Heart left ventricle (tissue), 16 donors: Measurements from ENCODE around the gene RPL11. TPM values are rescaled to one million over a fixed set of nuclear protein-coding genes. Genes with fewer than 3 reads are reported as not detected.

Source experiments
- ATAC-seq, 4 donors: fragments of 200-7000 bp; cut with Tn5 transposase; one replicate each; pipeline ENCODE4 v1.9.1; 2020 to 2022; ENCODE audit warnings: moderate library complexity in 4 of 4, mild to moderate bottlenecking in 3 of 4, moderate number of reproducible peaks in 1 of 4
- DNase-seq, 5 donors: peaks; one replicate each; pipeline ENCODE4 v3.0.0-alpha.2; 2020
- H3K27ac ChIP-seq, 12 donors: fragments of 200-600 bp; sonication (generic) in 4 of 12; one replicate each; pipeline versions ENCODE4 v1.5.0 to v1.8.0; 2016 to 2022; ENCODE audit warnings: mild to moderate bottlenecking in 2 of 12
- H3K27me3 ChIP-seq, 9 donors: fragments of 200-600 bp; sonication (generic) in 2 of 9; one replicate each; pipeline versions ENCODE4 v1.5.1 to v1.8.0; 2016 to 2022; ENCODE audit warnings: mild to moderate bottlenecking in 3 of 9
- H3K36me3 ChIP-seq, 9 donors: fragments of 200-600 bp; sonication (generic) in 2 of 9; one replicate each; pipeline versions ENCODE4 v1.5.0 to v1.8.0; 2018 to 2022; ENCODE audit warnings: mild to moderate bottlenecking in 2 of 9
- H3K4me1 ChIP-seq, 12 donors: fragments of 200-600 bp; sonication (generic) in 4 of 12; one replicate each; pipeline versions ENCODE4 v1.5.0 to v1.8.0; 2016 to 2022; ENCODE audit warnings: mild to moderate bottlenecking in 3 of 12
- H3K4me3 ChIP-seq, 12 donors: fragments of 200-600 bp; sonication (generic) in 4 of 12; one replicate each; pipeline versions ENCODE4 v1.5.0 to v1.8.0; 2017 to 2022; ENCODE audit warnings: mild to moderate bottlenecking in 9 of 12, moderate library complexity in 4 of 12
- H3K9me3 ChIP-seq, 12 donors: fragments of 200-600 bp; sonication (generic) in 4 of 12; one replicate each; pipeline versions ENCODE4 v1.5.0 to v1.8.0; 2016 to 2022; ENCODE audit warnings: mild to moderate bottlenecking in 1 of 12
- POLR2A ChIP-seq, 2 donors: fragments of 450-650 bp; IDR thresholded peaks; one replicate each; pipeline ENCODE4 v1.6.1; 2017; ENCODE audit warnings: antibody characterized with exemption in 2 of 2, mild to moderate bottlenecking in 2 of 2, moderate library complexity in 2 of 2
- WGBS, 4 donors: extraction: QIAGEN DNeasy Blood & Tissue Kit in 2 of 4; methylation state at CpG; one replicate each; pipeline versions ENCODE4 v1.1.5 to v1.1.7; 2013 to 2018; 5-methylcytosine and 5-hydroxymethylcytosine counted together
- intact Hi-C, 10 donors: fragments of 100-400 bp; cut with DNase I; formaldehyde crosslinking; loops; one replicate each; pipeline versions ENCODE4 v1.11.1 to v1.14.2; 2022
- polyA plus RNA-seq, 2 donors: library from polyadenylated mRNA; stranded (reverse); fragments of 200-250 nt; gene quantifications; one replicate each; pipeline ENCODE4 v1.2.3, GENCODE V29; 2013
- total RNA-seq, 9 donors: library from RNA; depleted of rRNA in 2 of 9; stranded (reverse); fragments of >200 nt in 2 of 9; fragmentation: NEBNext Ultra II Directional in 3 of 9; extraction: Animal tissue kit (Norgen Biotek cat#: 25700) in 3 of 9; gene quantifications; one replicate each; pipeline versions ENCODE4 v1.1.0 to v1.2.4, GENCODE V29; 2016 to 2023
- TF ChIP-seq, protein P1 (sequence below), 12 donors: fragments of 200-600 bp; sonication (generic) in 4 of 12; IDR thresholded peaks; one replicate each; pipeline versions ENCODE4 v1.5.0 to v1.8.0; 2018 to 2022; ENCODE audit warnings: antibody characterized with exemption in 12 of 12, mild to moderate bottlenecking in 5 of 12
- donor health status: ischemic (EF 13 %, LVEDD 7.1; RV severe dilation, severe dysfunction).
- donor health status: healthy with polysubstance abuse.
- donor health status: DM: no; HTN: yes; CAD: no.
- donor health status: DM: no; HTN: no; CAD: no.
- donor health status: ischemic (EF 25% LVEDD 6.9; RV normal size, moderate dysfunction).
- donor health status: ischemic (EF 25% LVEDD 5.7; RV mildly dilated, moderate dysfunction).
- donor health status: healthy.
- donor health status: DM: yes; HTN: yes; CAD: no.
- donor health status: ischemic (EF 35%, LVEDD 5.7; RV mildly dilated, moderate dysfunction).
- donor health status: nonischemic (EF 11% LVEDD 7.7; RV severe dilation, severe dysfunction).
- donor health status: DM: yes; HTN: yes; CAD: no.
- donor health status: PGD.
- donor health status: ischemic (EF 29% LVEDD 5.4; RV normal size, mild dysfunction).
- donor health status: nonischemic (EF 23%, LVEDD 6.1; RV moderate dilation, normal function).

Gene RPL11
- total and polyA plus RNA-seq, 11 donors: 341 to 2,009 (median 695) TPM

DNA sequence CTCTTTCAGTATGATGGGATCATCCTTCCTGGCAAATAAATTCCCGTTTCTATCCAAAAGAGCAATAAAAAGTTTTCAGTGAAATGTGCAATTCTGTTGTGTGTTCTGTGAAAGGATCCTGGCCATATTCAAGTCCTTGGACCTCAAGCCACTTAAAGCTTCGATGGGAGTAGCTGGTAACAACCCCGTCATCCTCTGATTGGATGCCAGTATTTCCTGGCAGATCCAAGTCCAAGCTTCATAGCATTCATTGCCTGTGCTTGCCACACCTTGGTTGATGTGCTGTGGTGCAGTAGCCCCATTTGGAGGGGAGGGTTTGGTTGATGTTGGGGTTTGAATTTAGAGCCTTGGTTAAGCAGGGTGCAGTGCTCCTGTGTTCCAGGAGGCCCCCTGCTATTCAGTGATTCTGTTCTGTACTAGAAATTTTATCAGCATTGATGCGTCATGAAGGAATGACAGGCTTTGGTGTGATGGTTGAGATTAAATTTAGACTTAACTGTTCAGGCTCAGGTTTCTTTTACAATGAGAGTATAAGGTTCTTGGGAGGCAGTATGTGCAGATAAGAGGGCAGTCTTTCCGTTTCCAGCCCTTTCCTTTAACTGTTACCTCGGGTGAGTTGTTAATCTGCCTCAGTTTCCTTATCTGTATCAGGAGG, 4.9 kb downstream of the RPL11 start:
- whole genome bisulfite sequencing, 4 donors: 37 to 38% (median 37%) methylated on average over 6 of the region's 6 CpGs
- DNase-seq: no peak
- Histone ChIP-seq H3K36me3 (peaks cover 0 to 91% (median 86%) of the 10 kb centered on the region in 9 donors), H3K4me1 (peaks cover 7 to 71% (median 47%) of the 10 kb centered on the region in 12 donors), H3K27ac (peak overlapping the region in 1 of 12 donors; percentile 14), H3K4me3 (no peak overlapping the region), H3K27me3 (no peaks in the 10 kb centered on the region), H3K9me3 (no peaks in the 10 kb centered on the region)
- TF ChIP-seq POLR2A (IDR thresholded peaks at IDR 0.05): no peak
- TF ChIP-seq, protein P1, sequence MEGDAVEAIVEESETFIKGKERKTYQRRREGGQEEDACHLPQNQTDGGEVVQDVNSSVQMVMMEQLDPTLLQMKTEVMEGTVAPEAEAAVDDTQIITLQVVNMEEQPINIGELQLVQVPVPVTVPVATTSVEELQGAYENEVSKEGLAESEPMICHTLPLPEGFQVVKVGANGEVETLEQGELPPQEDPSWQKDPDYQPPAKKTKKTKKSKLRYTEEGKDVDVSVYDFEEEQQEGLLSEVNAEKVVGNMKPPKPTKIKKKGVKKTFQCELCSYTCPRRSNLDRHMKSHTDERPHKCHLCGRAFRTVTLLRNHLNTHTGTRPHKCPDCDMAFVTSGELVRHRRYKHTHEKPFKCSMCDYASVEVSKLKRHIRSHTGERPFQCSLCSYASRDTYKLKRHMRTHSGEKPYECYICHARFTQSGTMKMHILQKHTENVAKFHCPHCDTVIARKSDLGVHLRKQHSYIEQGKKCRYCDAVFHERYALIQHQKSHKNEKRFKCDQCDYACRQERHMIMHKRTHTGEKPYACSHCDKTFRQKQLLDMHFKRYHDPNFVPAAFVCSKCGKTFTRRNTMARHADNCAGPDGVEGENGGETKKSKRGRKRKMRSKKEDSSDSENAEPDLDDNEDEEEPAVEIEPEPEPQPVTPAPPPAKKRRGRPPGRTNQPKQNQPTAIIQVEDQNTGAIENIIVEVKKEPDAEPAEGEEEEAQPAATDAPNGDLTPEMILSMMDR (IDR thresholded peaks at IDR 0.05): no peak
- intact Hi-C loops: loop anchor here in 2 of 10 donors (5.0 kb wide), 2 partner anchors 41 to 51 kb away; no protein-coding TSS in a partner anchor
- no peak for ATAC-seq

DNA sequence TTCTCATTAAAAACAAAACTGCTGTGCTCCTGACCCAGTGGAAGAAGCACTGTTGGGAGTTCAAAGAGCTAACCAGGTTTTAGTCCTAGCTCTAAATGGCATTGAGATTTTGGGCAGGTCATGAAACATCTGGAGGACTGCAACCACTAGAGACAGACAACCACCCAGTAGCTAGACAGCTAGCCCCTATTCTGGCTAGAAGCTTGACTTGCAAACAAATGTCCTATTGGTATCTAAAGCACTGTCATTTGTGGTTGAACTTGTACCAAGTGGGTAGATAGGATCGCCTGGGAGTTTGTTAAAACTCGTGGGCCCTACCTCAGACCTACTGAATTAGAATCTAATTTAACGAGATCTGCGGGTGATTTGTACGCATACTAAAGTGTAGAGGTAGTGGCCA, 6.9 kb downstream of the RPL11 start:
- no peaks in the 10 kb centered on the region for H3K27me3 ChIP-seq
- TF ChIP-seq, protein P1 (IDR thresholded peaks at IDR 0.05): no peak
- no peak for TF ChIP-seq POLR2A (IDR thresholded peaks at IDR 0.05)
- ATAC-seq (no peak), DNase-seq (no peak)
- intact Hi-C loops: loop anchor here in 2 of 10 donors (5.0 kb wide), 2 partner anchors 39 to 49 kb away; no protein-coding TSS in a partner anchor
- H3K9me3 ChIP-seq: no peaks in the 10 kb centered on the region
- 61 to 75% (median 64%) methylated on average over 5 of the region's 5 CpGs for WGBS, 4 donors
- no peak overlapping the region for H3K4me3 ChIP-seq
- peaks cover 0 to 57% (median 34%) of the 10 kb centered on the region in 12 donors for H3K4me1 ChIP-seq
- H3K27ac ChIP-seq: no peak overlapping the region
- peaks cover 0 to 100% (median 99%) of the 10 kb centered on the region in 9 donors for H3K36me3 ChIP-seq

DNA sequence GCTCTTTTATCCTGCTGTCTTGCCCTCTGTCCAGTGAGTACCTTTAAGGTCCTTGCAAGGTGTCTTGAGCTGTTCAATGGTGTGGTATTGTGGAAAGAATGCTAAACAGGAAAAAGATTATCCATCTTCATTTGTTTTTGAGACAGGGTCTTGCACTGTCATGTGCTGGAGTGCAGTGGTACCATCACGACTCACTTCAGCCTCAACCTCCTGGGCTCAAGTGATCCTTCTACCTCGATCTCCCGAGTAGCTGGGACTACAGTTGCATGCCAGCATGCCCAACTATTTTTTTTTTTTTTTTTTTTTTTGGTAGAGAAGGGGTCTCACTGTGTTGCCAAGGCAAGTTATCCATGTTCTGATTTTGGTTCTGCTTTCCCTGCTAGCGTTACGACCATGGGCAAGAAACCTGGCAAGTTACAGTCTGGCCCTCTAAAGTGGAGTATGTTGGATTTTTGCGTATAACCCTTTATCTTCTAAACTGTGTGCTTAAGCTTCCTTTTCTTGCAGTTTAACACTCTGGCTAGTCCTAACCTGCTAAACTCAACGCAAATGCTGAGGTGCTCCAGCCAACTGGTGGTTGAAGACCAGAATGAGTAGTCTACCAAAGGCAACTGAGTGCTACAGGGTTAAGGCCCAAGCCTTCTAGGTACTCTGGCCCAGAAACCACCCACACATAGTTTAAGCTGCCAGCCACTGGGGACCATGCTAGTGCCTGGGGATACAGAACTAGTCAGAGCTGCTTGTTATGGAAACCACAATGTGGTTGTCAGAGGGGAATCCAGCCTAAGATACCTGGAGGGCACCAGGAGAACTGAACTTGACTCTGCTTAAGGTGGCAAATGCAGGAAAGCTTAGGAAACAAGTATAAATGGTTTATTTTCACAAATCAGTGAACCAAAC, 7.9 kb downstream of the RPL11 start:
- 75 to 85% (median 81%) methylated on average over 7 of the region's 7 CpGs for WGBS, 4 donors
- peak in 2 of 4 donors; percentile 10 to 27 for ATAC-seq
- Histone ChIP-seq H3K27me3 (no peaks in the 10 kb centered on the region), H3K4me3 (no peak overlapping the region), H3K27ac (no peak overlapping the region), H3K36me3 (peaks cover 0 to 97% (median 96%) of the 10 kb centered on the region in 9 donors), H3K4me1 (peaks cover 0 to 47% (median 24%) of the 10 kb centered on the region in 12 donors), H3K9me3 (no peaks in the 10 kb centered on the region)
- TF ChIP-seq, protein P1 (IDR thresholded peaks at IDR 0.05): no peak
- TF ChIP-seq POLR2A (IDR thresholded peaks at IDR 0.05): no peak
- intact Hi-C loops: loop anchor here in 2 of 10 donors (5.0 kb wide), 2 partner anchors 38 to 48 kb away; no protein-coding TSS in a partner anchor
- no peak for DNase-seq

DNA sequence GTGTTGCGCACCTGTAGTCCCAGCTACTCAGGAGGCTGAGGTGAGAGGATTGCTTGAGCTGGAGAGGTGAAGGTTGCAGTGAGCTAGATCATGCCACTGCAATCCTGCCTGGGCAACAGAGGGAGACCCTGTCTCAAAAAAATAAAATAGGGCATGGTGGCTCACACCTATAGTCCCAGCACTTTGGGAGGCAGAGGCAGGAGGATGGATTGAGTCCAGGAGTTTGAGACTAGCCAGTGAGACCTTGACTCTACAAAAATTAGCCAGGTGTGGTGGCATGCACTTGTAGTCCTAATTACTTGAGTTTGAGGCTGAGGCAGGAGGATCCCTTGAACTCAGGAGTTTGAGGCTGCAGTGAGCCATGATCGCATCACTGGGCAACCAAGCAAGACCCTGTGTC, 9.7 kb downstream of the RPL11 start:
- WGBS, 4 donors: 94 to 100% (median 96%) methylated on average over 2 of the region's 2 CpGs
- DNase-seq: no peak
- H3K9me3 ChIP-seq: no peaks in the 10 kb centered on the region

More for the DNA sequence above, 9.7 kb downstream of the RPL11 start:
- H3K4me3 ChIP-seq: no peak overlapping the region
- H3K27me3 ChIP-seq: no peaks in the 10 kb centered on the region
- no peak for ATAC-seq
- H3K27ac ChIP-seq: no peak overlapping the region
- H3K4me1 ChIP-seq: peaks cover 0 to 29% (median 6%) of the 10 kb centered on the region in 12 donors
- peaks cover 0 to 93% (median 89%) of the 10 kb centered on the region in 9 donors for H3K36me3 ChIP-seq
- intact Hi-C loops: no loop called here
- TF ChIP-seq, protein P1 (IDR thresholded peaks at IDR 0.05): no peak
- no peak for TF ChIP-seq POLR2A (IDR thresholded peaks at IDR 0.05)
